Measurements from ENCODE around the gene IPCEF1.
"Not testable (repeated sequence)": the region's sequence is repeated elsewhere in the genome, so short reads cannot be mapped to it uniquely, and the experiment has no call there.

Gene IPCEF1

DNA sequence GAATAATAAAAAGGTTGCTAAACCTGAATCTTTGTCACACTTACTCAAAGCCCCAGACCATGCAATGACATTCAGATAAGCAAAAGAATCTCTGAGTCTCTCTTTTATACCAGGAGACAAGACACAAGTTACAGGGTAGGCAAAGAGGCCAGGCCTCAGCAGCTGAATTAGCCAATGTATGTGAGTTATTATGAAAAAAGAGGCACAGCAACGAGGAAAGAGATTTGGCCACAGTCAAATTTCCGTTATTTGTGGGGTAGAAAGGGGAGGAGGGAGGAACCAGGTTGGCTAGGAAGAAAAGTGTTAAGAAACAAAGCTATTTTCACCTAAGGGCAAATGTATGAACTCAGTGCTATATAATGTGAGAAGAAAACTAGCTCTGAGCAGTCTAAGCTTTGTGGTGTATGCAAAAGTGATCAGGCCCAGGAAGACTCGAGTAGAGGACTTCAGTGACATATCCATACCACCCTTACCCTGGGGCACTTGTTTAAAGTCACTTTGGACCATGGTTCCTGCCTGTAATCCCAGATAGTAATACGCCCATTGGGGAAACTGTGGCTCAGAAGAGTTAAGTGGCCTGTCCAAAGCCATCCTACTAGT, 19.1 kb downstream of the IPCEF1 start:
- H3K79me2 ChIP-seq (ENCODE audit: insufficient read depth, low read depth), result no peaks in the 10 kb centered on the region
- H4K20me1 ChIP-seq (ENCODE audit: insufficient read depth), result no peaks in the 10 kb centered on the region
- no peak overlapping the region for H3K4me2 ChIP-seq
- H3K4me1 ChIP-seq (ENCODE audit: low read depth, poor library complexity, severe bottlenecking), result no peaks in the 10 kb centered on the region
- no peak overlapping the region for H3K27ac ChIP-seq
- H3K27me3 ChIP-seq (ENCODE audit: insufficient read depth, low read depth), result no peaks in the 10 kb centered on the region
- no peak overlapping the region for H3K4me3 ChIP-seq (IDR thresholded peaks at IDR 0.05; ENCODE audit: insufficient read depth, low read depth, low read length)
- H3K36me3 ChIP-seq (ENCODE audit: insufficient read depth), result no peaks in the 10 kb centered on the region
- no peak overlapping the region for H3K9ac ChIP-seq
- H2AFZ ChIP-seq (ENCODE audit: low read depth), result no peak overlapping the region
- TF ChIP-seq CTCF (conservative IDR thresholded peaks at IDR 0.05; ENCODE audit: low read depth, low read length), result no peak

DNA sequence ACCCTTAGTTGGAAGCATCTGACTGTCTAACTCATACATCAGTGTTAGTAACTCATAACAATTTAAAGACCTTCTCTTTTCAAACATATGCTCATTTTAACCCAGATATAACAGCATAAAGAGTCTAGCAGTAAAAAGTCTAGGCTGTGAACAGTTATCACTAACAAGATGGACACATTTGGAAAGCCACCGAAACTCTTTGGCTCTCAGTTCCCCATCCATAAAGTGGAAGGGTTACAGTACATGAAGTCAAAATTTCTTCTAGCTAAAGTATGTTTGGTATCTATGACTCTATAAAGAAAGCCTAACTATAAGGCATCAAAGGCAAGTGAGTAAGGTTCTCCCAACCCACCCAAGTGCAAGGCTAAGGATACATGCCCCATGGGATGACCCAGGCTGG, 22.5 kb downstream of the IPCEF1 start:
- H3K4me2 ChIP-seq; H3K36me3 ChIP-seq (ENCODE audit: insufficient read depth): not testable (repeated sequence)

GRCh38 chr6:154331750-154332149, 24.9 kb downstream of the IPCEF1 start:
- Histone ChIP-seq H3K4me1 (ENCODE audit: low read depth, poor library complexity, severe bottlenecking) (no peaks in the 10 kb centered on the region), H2AFZ (ENCODE audit: low read depth) (no peak overlapping the region), H3K9ac (no peak overlapping the region), H4K20me1 (ENCODE audit: insufficient read depth) (no peaks in the 10 kb centered on the region), H3K4me3 (IDR thresholded peaks at IDR 0.05; ENCODE audit: insufficient read depth, low read depth, low read length) (no peak overlapping the region), H3K79me2 (ENCODE audit: insufficient read depth, low read depth) (no peaks in the 10 kb centered on the region), H3K4me2 (no peak overlapping the region), H3K27me3 (ENCODE audit: insufficient read depth, low read depth) (no peaks in the 10 kb centered on the region), H3K27ac (no peak overlapping the region), H3K36me3 (ENCODE audit: insufficient read depth) (no peaks in the 10 kb centered on the region)
- no peak for TF ChIP-seq CTCF (conservative IDR thresholded peaks at IDR 0.05; ENCODE audit: low read depth, low read length)

More for the DNA sequence above, 22.5 kb downstream of the IPCEF1 start:
- H3K79me2 ChIP-seq (ENCODE audit: insufficient read depth, low read depth); H4K20me1 ChIP-seq (ENCODE audit: insufficient read depth); H3K27me3 ChIP-seq (ENCODE audit: insufficient read depth, low read depth); H2AFZ ChIP-seq (ENCODE audit: low read depth); H3K4me1 ChIP-seq (ENCODE audit: low read depth, poor library complexity, severe bottlenecking); H3K4me3 ChIP-seq (IDR thresholded peaks at IDR 0.05; ENCODE audit: insufficient read depth, low read depth, low read length); H3K27ac ChIP-seq; H3K9ac ChIP-seq: not testable (repeated sequence)

GRCh38 chr6:154329350-154330170, 27.0 kb downstream of the IPCEF1 start:
- no peak overlapping the region for H3K4me3 ChIP-seq (IDR thresholded peaks at IDR 0.05; ENCODE audit: insufficient read depth, low read depth, low read length)
- no peaks in the 10 kb centered on the region for H3K4me1 ChIP-seq (ENCODE audit: low read depth, poor library complexity, severe bottlenecking)
- H3K4me2 ChIP-seq, result no peak overlapping the region
- no peak overlapping the region for H2AFZ ChIP-seq (ENCODE audit: low read depth)
- H3K36me3 ChIP-seq (ENCODE audit: insufficient read depth), result no peaks in the 10 kb centered on the region
- TF ChIP-seq CTCF (conservative IDR thresholded peaks at IDR 0.05; ENCODE audit: low read depth, low read length), result no peak
- H4K20me1 ChIP-seq (ENCODE audit: insufficient read depth), result no peaks in the 10 kb centered on the region
- H3K27me3 ChIP-seq (ENCODE audit: insufficient read depth, low read depth), result no peaks in the 10 kb centered on the region
- no peak overlapping the region for H3K9ac ChIP-seq
- no peak overlapping the region for H3K27ac ChIP-seq
- H3K79me2 ChIP-seq (ENCODE audit: insufficient read depth, low read depth), result no peaks in the 10 kb centered on the region

DNA sequence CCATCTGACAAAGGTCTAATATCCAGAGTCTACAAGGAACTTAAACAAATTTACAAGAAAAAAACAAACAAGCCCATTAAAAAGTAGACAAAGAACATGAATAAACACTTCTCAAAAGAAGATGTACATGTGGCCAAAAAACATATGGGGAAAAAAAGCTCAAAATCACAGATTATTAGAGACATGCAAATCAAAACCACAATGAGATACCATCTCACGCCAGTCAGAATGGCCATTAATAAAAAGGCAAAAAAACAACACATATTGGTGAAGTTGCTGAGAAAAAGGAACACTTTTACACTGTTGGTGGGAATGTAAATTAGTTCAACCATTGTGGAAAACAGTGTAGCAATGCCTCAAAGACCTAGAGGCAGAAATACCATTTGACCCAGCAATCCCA, 29.3 kb downstream of the IPCEF1 start:
- H3K79me2 ChIP-seq (ENCODE audit: insufficient read depth, low read depth); H4K20me1 ChIP-seq (ENCODE audit: insufficient read depth); H3K9ac ChIP-seq; H2AFZ ChIP-seq (ENCODE audit: low read depth); H3K36me3 ChIP-seq (ENCODE audit: insufficient read depth); H3K4me1 ChIP-seq (ENCODE audit: low read depth, poor library complexity, severe bottlenecking); H3K27ac ChIP-seq; H3K4me2 ChIP-seq; H3K4me3 ChIP-seq (IDR thresholded peaks at IDR 0.05; ENCODE audit: insufficient read depth, low read depth, low read length); H3K27me3 ChIP-seq (ENCODE audit: insufficient read depth, low read depth): not testable (repeated sequence)

Data from KMS-11 (cell line).